Fibroblast of pulmonary artery (primary cell): ENCODE measurements around the gene SNX6.
A peak's percentile ranks its signal among the peaks of the same experiment; 100 is the strongest.
"Not testable (repeated sequence)": the region's sequence is repeated elsewhere in the genome, so short reads cannot be mapped to it uniquely, and the experiment has no call there.

Source experiments
- DNase-seq: peaks from one replicate; pipeline ENCODE4 v3.0.0-alpha.2; 2010; ENCODE audit warnings: low read depth
- H3K4me3 ChIP-seq: replicated peaks from 2 replicates; pipeline ENCODE4 v1.5.1; 2011; ENCODE audit warnings: low read depth, mild to moderate bottlenecking, control low read depth, low read length, moderate library complexity
- TF ChIP-seq, protein P1 (sequence below): IDR thresholded peaks from 2 replicates; pipeline ENCODE4 v1.5.1; 2011; ENCODE audit warnings: mild to moderate bottlenecking, control low read depth, low read length, inconsistent platforms; ENCODE audit errors: missing control alignments

Gene SNX6

DNA sequence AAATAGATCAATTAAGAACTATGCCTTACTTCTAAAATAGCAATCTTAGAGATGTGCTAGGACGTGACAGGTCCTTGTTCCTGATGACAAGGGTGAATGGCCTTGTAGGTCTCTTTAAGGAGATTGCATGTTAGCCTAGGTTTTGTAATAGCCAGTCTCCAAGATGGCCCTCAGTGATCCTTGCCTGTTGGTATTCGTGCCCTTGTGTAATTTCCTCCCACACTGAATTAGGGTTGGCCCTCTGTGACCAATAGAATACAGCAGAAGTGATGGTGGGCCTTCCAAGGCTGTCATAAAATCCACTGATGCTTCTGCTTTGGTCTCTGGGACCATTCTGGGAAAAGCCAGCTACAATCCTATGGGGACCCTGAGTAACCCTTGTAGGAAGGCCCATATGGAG is 38.2 kb upstream of the SNX6 start:
- no peak overlapping the region for H3K4me3 ChIP-seq
- TF ChIP-seq, protein P1, sequence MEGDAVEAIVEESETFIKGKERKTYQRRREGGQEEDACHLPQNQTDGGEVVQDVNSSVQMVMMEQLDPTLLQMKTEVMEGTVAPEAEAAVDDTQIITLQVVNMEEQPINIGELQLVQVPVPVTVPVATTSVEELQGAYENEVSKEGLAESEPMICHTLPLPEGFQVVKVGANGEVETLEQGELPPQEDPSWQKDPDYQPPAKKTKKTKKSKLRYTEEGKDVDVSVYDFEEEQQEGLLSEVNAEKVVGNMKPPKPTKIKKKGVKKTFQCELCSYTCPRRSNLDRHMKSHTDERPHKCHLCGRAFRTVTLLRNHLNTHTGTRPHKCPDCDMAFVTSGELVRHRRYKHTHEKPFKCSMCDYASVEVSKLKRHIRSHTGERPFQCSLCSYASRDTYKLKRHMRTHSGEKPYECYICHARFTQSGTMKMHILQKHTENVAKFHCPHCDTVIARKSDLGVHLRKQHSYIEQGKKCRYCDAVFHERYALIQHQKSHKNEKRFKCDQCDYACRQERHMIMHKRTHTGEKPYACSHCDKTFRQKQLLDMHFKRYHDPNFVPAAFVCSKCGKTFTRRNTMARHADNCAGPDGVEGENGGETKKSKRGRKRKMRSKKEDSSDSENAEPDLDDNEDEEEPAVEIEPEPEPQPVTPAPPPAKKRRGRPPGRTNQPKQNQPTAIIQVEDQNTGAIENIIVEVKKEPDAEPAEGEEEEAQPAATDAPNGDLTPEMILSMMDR, result no peak
- peak; percentile 28 for DNase-seq

DNA sequence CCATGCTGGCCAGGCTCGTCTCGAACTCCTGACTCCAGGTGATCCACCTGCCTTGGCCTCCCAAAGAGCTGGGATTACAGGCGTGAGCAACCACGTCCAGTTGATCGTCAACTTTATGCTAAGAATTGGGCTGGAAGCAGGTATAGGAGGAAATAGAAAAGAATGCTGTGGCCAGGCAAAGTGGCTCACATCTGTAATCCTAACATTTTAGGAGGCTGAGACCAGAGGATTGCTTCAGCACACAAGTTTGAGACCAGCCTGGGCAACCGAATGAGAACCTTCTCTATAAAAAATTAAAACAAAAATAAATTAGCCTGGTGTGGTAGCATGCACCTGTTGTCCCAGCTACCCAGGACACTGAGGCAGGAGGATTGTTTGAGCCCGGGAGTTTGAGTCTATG is 37.1 kb upstream of the SNX6 start:
- TF ChIP-seq, protein P1, result no peak
- no peak overlapping the region for H3K4me3 ChIP-seq
- DNase-seq, result no peak

DNA sequence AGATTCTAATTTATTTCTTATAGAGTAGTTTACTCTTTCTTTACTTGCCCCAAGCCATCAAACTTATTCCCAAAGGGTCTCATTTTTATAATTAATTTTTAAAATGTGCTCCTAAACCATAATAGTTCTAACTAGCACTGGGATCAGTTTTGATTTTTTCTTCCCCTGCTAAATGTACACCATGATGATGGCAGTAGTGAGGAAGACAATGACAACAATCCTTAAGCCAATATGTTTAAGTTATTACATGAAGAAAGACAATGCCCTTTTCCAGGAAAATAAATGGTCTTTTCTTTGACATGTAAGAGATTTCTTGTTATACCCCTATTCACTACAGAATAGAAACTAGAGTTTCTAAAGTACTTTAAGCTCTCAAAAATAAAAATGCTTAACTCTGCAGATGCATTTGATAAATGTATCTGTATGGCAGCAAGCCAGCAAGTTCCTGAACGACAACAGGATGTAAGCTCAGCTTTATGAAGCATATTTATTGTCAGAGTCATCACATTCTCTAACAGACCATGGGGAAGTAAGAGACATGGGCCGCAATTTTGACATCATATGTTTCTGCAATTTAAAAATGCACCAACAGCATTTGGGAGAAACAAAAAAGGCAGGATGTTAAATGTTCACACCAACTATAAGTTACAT is 36.0 kb upstream of the SNX6 start:
- TF ChIP-seq, protein P1, result no peak
- DNase-seq, result peak; percentile 94
- no peak overlapping the region for H3K4me3 ChIP-seq

DNA sequence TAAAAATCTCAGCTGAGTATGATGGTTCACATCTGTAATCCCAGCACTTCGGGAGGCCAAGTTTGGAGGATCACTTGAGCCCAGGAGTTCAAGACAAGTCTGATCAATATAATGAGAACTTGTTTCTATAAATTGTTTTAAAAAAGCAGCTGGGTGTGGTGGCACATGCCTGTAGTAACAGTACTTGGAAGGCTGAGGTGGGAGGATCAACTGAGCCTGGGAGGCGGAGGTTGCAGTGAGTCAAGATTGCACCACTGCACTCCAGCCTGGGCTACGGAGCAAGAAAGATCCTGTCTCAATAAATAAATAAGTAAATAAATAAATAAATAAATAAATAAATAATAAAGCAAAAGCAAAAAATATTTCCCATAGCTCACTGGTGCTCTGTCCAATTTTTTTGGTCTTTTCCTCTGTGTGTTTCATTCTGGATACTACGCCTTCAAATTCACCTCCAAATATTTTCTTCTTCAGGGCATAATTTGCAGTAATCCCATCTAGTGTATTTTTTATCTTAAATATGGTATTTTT is 32.7 kb upstream of the SNX6 start:
- H3K4me3 ChIP-seq, result no peak overlapping the region
- DNase-seq, result peak; percentile 29
- TF ChIP-seq, protein P1, result no peak

DNA sequence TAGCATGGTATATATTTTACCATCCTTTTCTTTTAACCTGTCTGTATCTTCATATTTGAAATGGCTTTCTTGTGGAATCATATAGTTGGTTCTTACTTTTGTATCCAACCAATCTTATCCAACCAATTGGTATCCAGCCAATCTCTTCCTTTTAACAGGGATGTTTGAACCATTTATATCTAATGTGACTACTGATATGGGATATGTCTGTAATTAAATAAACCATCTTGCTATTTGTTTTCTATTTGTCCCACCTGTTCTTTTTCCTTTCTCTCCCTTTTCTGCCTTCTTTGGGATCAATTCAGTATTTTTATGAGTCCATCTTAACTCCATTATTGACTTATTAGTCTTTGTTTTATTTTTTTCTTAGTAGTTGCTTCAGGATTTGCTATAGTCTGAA is 30.8 kb upstream of the SNX6 start:
- DNase-seq, result no peak
- TF ChIP-seq, protein P1, result no peak
- no peak overlapping the region for H3K4me3 ChIP-seq

DNA sequence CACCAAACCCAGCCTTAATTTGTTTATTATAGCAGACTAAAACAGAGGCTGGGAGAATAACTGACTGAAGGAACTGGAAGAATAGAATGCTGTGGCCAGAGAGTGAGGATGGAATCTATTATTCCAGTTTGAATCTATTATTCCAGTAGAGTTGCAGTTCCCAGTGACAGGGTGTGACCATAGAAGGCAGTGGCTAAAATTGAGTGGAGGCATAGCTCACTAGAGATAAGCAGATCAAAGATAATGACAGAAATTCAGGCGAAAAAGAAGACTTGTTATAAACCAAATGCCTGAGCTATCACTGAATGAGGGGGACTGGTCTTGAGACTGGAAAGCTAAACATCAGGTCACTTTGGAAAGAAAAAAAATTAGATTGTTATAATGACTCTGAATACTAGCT is 26.0 kb upstream of the SNX6 start:
- TF ChIP-seq, protein P1, result no peak

DNA sequence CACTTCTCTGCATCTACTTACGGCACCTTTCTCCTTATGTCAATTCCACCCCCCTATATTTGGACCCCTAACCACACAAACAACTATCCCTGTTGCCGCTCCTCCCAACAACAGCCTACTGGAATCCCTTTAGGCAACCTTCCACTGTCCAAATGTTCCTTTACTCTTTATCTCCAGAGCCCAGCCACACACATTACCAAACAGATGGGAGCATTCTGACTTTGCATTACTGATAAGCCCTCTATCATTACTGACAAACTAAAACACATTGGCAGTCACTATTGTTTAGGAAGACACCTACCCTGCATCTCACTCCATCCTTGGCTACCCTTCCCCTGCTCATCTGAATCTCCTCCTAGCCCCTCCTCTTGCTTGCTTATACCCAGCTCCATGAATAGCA is 23.1 kb upstream of the SNX6 start:
- DNase-seq, H3K4me3 ChIP-seq: not testable (repeated sequence)

More for the DNA sequence above, 26.0 kb upstream of the SNX6 start:
- DNase-seq, result no peak
- no peak overlapping the region for H3K4me3 ChIP-seq

DNA sequence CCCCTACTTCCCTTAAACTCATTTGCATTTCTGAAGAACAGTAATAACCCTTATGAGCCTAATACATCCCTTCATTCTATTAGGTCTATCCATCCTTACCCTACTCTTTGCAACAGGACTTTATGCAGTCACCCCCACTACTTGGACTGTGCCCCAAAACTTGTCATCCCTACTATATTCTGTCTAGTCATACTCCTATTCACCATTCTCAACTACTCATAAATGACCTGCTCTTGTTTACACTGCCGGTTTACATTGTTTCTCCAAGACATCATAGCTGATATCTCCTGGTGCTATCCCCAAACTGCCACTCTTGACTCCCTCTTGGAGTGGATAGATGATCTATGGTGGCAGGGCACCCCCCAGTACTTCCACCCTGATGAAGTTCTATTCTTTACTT is 22.4 kb upstream of the SNX6 start:
- H3K4me3 ChIP-seq, DNase-seq: not testable (repeated sequence)
